Measurements from ENCODE around the gene AATF.

The AATF gene

DNA sequence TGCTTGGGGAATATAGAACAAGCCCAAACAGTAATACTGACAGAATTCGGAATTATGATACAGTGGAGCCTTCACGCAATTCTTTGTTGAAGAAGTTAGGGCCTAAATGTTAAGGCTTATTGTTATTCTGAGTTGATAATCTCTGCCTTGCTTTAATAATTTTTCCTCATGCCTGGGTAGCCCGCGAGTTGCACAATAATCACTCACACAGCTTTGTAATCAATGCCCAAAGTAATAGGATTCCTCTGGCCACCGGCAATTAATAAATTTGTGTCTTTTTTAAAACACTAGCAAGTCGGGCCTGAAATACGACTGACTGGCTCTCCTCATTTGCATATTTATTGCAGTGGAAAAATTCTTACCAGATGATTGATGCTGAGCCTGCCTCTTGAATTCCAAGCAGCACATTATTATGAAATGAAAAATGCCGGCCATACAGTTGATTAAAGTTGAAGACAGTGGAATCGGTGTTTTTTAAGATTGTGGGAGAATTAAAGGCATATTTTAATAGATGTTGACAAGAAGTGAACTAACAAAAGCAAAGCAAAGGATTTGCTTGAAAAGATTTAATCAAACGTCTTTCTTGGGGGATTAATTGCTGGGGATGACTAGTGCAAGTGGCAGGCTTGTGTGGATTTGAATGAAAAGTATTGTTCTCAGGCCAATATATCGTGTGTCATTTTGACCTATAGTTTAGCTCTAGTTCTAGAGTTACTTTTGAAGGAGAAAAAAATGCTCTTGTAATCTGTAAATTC lies 30.2 kb downstream of the AATF start:
- H3K9me3 ChIP-seq (ENCODE audit: insufficient read depth, low read length), result no peaks in the 10 kb centered on the region
- no peak overlapping the region for H3K4me3 ChIP-seq (ENCODE audit: insufficient read length, low read depth)
- H3K27me3 ChIP-seq (ENCODE audit: insufficient read depth, insufficient read length), result no peaks in the 10 kb centered on the region
- H3K9ac ChIP-seq (ENCODE audit: insufficient read length, low read depth), result no peak overlapping the region
- no peak for DNase-seq (ENCODE audit: low read depth, low spot score)
- TF ChIP-seq ZNF274 (IDR thresholded peaks at IDR 0.05; ENCODE audit: low read depth, low read length) (no peak), SUZ12 (IDR thresholded peaks at IDR 0.05; ENCODE audit: extremely low read depth, insufficient read depth, insufficient read length) (no peak), YY1 (IDR thresholded peaks at IDR 0.05; ENCODE audit: insufficient read depth, insufficient read length) (no peak)
- H3K36me3 ChIP-seq (ENCODE audit: insufficient read depth, insufficient read length, low read length), result no peaks in the 10 kb centered on the region
- no peaks in the 10 kb centered on the region for H3K4me1 ChIP-seq (ENCODE audit: insufficient read depth, insufficient read length)

DNA sequence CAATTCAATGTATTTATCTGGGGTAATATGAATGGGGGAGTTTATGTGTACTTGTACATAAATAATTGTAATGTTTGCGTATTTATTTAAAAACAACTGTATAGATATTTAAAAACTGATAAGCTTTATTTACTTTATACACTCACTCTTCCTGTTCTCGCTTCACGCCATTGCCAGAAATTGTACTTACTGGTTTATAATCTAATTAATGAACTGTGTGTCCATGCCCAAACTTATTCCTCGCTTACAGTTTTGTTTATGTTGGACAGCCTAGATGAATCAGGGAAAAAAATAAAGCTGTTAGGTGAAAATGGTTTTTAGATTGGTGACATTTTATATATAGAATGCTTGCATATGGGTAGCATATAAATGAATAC lies 30.8 kb downstream of the AATF start:
- no peak overlapping the region for H3K9ac ChIP-seq (ENCODE audit: insufficient read length, low read depth)
- H3K4me1 ChIP-seq (ENCODE audit: insufficient read depth, insufficient read length), result no peaks in the 10 kb centered on the region
- no peak overlapping the region for H3K4me3 ChIP-seq (ENCODE audit: insufficient read length, low read depth)
- H3K36me3 ChIP-seq (ENCODE audit: insufficient read depth, insufficient read length, low read length), result no peaks in the 10 kb centered on the region
- no peak for DNase-seq (ENCODE audit: low read depth, low spot score)
- TF ChIP-seq SUZ12 (IDR thresholded peaks at IDR 0.05; ENCODE audit: extremely low read depth, insufficient read depth, insufficient read length) (no peak), YY1 (IDR thresholded peaks at IDR 0.05; ENCODE audit: insufficient read depth, insufficient read length) (no peak), ZNF274 (IDR thresholded peaks at IDR 0.05; ENCODE audit: low read depth, low read length) (no peak)
- no peaks in the 10 kb centered on the region for H3K9me3 ChIP-seq (ENCODE audit: insufficient read depth, low read length)
- no peaks in the 10 kb centered on the region for H3K27me3 ChIP-seq (ENCODE audit: insufficient read depth, insufficient read length)

- no peaks in the 10 kb centered on the region for H3K27me3 ChIP-seq (ENCODE audit: insufficient read depth, insufficient read length)
- no peaks in the 10 kb centered on the region for H3K4me1 ChIP-seq (ENCODE audit: insufficient read depth, insufficient read length)
- no peak overlapping the region for H3K9ac ChIP-seq (ENCODE audit: insufficient read length, low read depth)
- no peak for TF ChIP-seq SUZ12 (IDR thresholded peaks at IDR 0.05; ENCODE audit: extremely low read depth, insufficient read depth, insufficient read length)
- no peak for TF ChIP-seq YY1 (IDR thresholded peaks at IDR 0.05; ENCODE audit: insufficient read depth, insufficient read length)
- TF ChIP-seq ZNF274 (IDR thresholded peaks at IDR 0.05; ENCODE audit: low read depth, low read length), result no peak
- no peak overlapping the region for H3K4me3 ChIP-seq (ENCODE audit: insufficient read length, low read depth)
- H3K36me3 ChIP-seq (ENCODE audit: insufficient read depth, insufficient read length, low read length), result no peaks in the 10 kb centered on the region
- no peaks in the 10 kb centered on the region for H3K9me3 ChIP-seq (ENCODE audit: insufficient read depth, low read length)
- DNase-seq (ENCODE audit: low read depth, low spot score), result no peak
These were observed 31.6 kb downstream of the AATF start for GRCh38 chr17:36980280-36980761.

DNA sequence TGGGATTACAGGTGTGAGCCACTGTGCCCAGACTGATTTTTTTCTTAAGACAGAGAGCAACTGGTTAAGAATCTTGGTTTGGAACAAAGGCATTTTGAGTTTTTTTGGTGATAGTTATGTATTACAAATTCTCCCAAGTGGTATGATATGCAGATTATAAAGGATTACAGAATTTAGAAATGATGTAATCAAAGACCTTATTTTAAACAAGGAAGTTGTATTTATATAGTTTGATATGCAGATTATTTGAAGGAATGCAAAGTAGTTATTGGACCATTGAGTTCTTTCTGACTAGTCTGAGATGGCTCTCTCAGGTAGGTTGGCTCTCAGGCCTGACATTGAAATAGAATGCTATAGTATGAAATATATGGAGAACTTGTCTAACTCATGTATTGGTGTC lies 34.9 kb downstream of the AATF start:
- TF ChIP-seq YY1 (IDR thresholded peaks at IDR 0.05; ENCODE audit: insufficient read depth, insufficient read length), result no peak
- no peak for TF ChIP-seq SUZ12 (IDR thresholded peaks at IDR 0.05; ENCODE audit: extremely low read depth, insufficient read depth, insufficient read length)
- TF ChIP-seq ZNF274 (IDR thresholded peaks at IDR 0.05; ENCODE audit: low read depth, low read length), result no peak
- H3K9me3 ChIP-seq (ENCODE audit: insufficient read depth, low read length), result no peaks in the 10 kb centered on the region
- no peak overlapping the region for H3K9ac ChIP-seq (ENCODE audit: insufficient read length, low read depth)
- H3K27me3 ChIP-seq (ENCODE audit: insufficient read depth, insufficient read length), result no peaks in the 10 kb centered on the region
- H3K4me3 ChIP-seq (ENCODE audit: insufficient read length, low read depth), result no peak overlapping the region
- no peak for DNase-seq (ENCODE audit: low read depth, low spot score)
- H3K4me1 ChIP-seq (ENCODE audit: insufficient read depth, insufficient read length), result no peaks in the 10 kb centered on the region
- H3K36me3 ChIP-seq (ENCODE audit: insufficient read depth, insufficient read length, low read length), result peaks cover 12% of the 10 kb centered on the region

- peaks cover 34% of the 10 kb centered on the region for H3K36me3 ChIP-seq (ENCODE audit: insufficient read depth, insufficient read length, low read length)
These were observed 40.4 kb downstream of the AATF start for GRCh38 chr17:36989173-36989572.

DNA sequence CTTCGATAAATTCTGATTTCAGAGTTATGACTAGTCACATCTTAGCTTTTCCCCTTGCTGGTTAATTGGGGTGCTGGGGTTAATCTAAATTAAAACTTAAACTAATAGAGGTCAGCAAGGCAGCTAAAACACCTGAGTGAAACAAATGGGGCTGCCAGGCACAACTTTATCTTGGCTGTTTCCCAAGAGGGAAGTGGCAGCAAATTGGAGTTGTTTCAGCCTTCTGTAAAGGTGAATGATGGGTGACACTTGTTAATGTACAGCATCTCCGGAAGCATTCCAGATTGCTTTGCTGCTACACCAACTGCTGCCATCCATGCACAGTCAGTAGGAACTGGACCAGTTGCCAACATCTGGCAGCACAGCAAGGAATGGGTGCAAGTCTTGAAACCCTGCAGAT lies 43.9 kb downstream of the AATF start:
- Histone ChIP-seq H3K27me3 (ENCODE audit: insufficient read depth, insufficient read length) (no peaks in the 10 kb centered on the region), H3K4me3 (ENCODE audit: insufficient read length, low read depth) (no peak overlapping the region)
- TF ChIP-seq SUZ12 (IDR thresholded peaks at IDR 0.05; ENCODE audit: extremely low read depth, insufficient read depth, insufficient read length) (no peak), ZNF274 (IDR thresholded peaks at IDR 0.05; ENCODE audit: low read depth, low read length) (no peak), YY1 (IDR thresholded peaks at IDR 0.05; ENCODE audit: insufficient read depth, insufficient read length) (no peak)

More at GRCh38 chr17:36989173-36989572, 40.4 kb downstream of the AATF start:
- no peak for TF ChIP-seq ZNF274 (IDR thresholded peaks at IDR 0.05; ENCODE audit: low read depth, low read length)
- no peak for TF ChIP-seq YY1 (IDR thresholded peaks at IDR 0.05; ENCODE audit: insufficient read depth, insufficient read length)
- TF ChIP-seq SUZ12 (IDR thresholded peaks at IDR 0.05; ENCODE audit: extremely low read depth, insufficient read depth, insufficient read length), result no peak
- Histone ChIP-seq H3K9ac (ENCODE audit: insufficient read length, low read depth) (no peak overlapping the region), H3K9me3 (ENCODE audit: insufficient read depth, low read length) (no peaks in the 10 kb centered on the region), H3K4me3 (ENCODE audit: insufficient read length, low read depth) (no peak overlapping the region), H3K27me3 (ENCODE audit: insufficient read depth, insufficient read length) (no peaks in the 10 kb centered on the region), H3K4me1 (ENCODE audit: insufficient read depth, insufficient read length) (no peaks in the 10 kb centered on the region)
- DNase-seq (ENCODE audit: low read depth, low spot score), result no peak

GRCh38 chr17:36993227-36993626 lies 44.5 kb downstream of the AATF start:
- no peak overlapping the region for H3K4me3 ChIP-seq (ENCODE audit: insufficient read length, low read depth)
- no peak overlapping the region for H3K9ac ChIP-seq (ENCODE audit: insufficient read length, low read depth)
- H3K36me3 ChIP-seq (ENCODE audit: insufficient read depth, insufficient read length, low read length), result peaks cover 49% of the 10 kb centered on the region
- no peaks in the 10 kb centered on the region for H3K27me3 ChIP-seq (ENCODE audit: insufficient read depth, insufficient read length)
- H3K4me1 ChIP-seq (ENCODE audit: insufficient read depth, insufficient read length), result no peaks in the 10 kb centered on the region
- no peak for DNase-seq (ENCODE audit: low read depth, low spot score)
- TF ChIP-seq ZNF274 (IDR thresholded peaks at IDR 0.05; ENCODE audit: low read depth, low read length) (no peak), SUZ12 (IDR thresholded peaks at IDR 0.05; ENCODE audit: extremely low read depth, insufficient read depth, insufficient read length) (no peak), YY1 (IDR thresholded peaks at IDR 0.05; ENCODE audit: insufficient read depth, insufficient read length) (no peak)
- H3K9me3 ChIP-seq (ENCODE audit: insufficient read depth, low read length), result no peaks in the 10 kb centered on the region

More for the DNA sequence above, 43.9 kb downstream of the AATF start:
- no peak for DNase-seq (ENCODE audit: low read depth, low spot score)
- H3K4me1 ChIP-seq (ENCODE audit: insufficient read depth, insufficient read length), result no peaks in the 10 kb centered on the region
- H3K36me3 ChIP-seq (ENCODE audit: insufficient read depth, insufficient read length, low read length), result peaks cover 49% of the 10 kb centered on the region
- H3K9ac ChIP-seq (ENCODE audit: insufficient read length, low read depth), result no peak overlapping the region
- no peaks in the 10 kb centered on the region for H3K9me3 ChIP-seq (ENCODE audit: insufficient read depth, low read length)
